HG03097 (cell line): Measurements from ENCODE around the gene NTRK3.
"Not testable (repeated sequence)": the region's sequence is repeated elsewhere in the genome, so short reads cannot be mapped to it uniquely, and the experiment has no call there.

Experiments used
- ATAC-seq: cut with Tn5 transposase; IDR thresholded peaks from one replicate; pipeline ENCODE4 v1.9.1; 2021; ENCODE audit not compliant: unreplicated experiment, low FRiP score

The NTRK3 gene

DNA sequence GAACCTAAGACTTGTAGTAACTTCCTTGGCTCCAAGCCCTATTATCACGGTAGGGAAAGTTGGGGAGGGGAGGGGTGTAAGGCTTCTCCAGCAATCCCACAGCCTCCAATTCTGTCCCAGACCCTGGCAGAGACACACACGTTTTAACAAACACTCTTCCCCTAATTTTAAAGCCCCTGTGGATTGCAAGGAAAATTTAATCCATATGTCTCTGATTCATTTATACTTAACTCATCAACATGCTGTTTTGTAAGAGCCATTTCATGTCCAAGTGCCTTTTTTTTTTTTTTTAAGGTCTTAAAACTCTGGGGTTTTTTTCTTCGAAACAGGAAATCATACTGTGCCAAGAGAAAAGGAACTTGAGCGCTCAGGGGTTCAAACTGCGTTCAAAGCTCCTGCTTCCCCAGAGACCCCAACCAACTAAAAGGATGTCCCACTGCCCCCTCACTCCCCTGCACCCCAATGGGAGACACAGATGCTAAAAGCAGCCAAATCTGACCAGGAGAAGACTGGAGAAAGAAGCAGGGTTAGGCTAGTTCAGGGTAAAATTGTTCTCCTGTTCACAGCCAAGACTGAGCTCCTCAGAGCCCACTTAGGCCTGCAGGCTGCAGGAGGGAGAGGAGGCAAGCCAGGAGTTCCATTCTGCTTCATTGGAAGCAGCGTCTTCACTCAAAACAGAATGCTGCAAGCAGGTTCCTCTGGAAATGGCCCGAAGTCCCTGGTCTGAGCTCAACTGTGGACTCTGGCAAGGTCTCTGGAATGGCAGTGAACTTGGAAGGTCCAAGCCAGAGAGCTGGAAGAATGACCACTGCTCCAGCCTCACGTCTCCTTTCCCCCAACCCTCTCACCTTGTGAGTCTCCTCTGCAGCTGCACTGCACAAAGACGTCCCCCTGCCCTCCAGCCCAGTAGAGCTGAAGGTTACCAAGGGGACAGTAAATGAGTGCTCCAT, 172.5 kb downstream of the NTRK3 start:
- no peak for ATAC-seq

GRCh38 chr15:88080616-88081015, 175.9 kb downstream of the NTRK3 start:
- ATAC-seq: no peak

GRCh38 chr15:88077296-88078020, 179.1 kb downstream of the NTRK3 start:
- no peak for ATAC-seq

DNA sequence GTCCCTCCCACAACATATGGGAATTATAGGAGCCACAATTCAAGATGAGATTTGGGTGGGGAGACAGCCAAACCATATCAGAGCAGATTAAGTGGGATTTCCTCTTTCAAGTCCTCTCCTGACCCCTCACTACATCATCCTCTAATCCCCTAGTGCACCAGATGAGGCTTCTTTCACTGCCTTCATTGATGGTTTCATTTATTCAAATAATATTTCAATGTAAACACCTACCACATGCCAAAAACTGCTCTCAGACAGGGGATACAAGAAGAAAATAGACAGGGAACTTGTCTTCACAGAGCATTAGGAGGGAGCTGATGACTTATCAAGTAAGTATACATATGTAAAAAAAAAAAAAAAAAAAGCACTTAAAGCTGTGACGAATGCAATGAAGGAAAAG, 180.2 kb downstream of the NTRK3 start:
- ATAC-seq: no peak

DNA sequence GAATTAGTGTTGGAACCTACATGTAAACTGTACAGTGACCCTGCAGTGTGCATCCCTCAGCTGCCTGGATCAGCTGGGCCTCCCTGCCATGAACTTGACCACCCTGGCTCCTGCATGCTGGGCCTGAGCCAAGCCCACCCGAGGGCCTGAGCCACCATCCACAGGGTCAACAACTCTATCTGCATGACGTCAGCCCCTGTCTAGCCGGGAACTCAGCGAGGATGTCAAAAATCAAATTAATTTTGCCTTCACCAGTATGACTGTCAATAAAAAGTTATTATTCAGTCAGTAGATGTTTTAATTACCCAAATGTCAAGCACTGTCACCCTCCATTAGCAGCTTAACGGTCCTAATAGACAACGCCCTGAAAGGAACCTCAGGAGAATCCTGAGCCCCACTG, 181.4 kb downstream of the NTRK3 start:
- ATAC-seq: no peak

DNA sequence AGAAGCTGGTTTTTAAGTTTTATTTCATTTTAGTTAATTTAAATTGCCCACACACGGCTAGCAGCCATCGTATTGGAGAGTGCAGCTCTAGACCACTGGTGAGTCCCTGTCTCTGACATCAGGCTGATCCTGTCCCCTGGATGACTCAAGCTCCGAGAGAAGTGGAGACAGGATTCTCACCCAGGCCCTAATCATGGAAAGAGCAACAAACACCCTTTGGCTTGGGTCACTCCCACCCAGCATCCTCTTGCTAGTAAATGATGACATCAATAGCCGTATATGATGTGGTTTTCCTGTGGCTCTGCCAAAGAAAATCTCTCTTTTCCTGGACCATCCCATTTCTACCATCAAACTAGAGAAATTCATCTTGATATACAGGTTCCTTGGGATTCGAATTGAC, 182.2 kb downstream of the NTRK3 start:
- no peak for ATAC-seq

DNA sequence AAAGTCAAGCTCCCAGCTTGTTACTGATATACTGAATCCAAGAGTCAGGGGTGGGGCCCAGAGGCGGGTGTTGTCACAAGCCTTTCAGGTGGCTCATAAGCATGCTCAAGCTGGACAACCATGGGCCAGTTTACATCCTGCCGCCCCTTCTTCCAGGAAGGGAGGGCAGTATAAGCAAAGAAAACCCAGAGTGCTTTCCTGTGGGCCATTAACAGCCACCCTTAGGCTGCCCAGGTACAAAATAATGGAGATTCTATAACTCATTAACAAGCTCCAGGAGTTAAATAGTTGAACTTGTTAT, 183.2 kb downstream of the NTRK3 start:
- ATAC-seq: no peak

DNA sequence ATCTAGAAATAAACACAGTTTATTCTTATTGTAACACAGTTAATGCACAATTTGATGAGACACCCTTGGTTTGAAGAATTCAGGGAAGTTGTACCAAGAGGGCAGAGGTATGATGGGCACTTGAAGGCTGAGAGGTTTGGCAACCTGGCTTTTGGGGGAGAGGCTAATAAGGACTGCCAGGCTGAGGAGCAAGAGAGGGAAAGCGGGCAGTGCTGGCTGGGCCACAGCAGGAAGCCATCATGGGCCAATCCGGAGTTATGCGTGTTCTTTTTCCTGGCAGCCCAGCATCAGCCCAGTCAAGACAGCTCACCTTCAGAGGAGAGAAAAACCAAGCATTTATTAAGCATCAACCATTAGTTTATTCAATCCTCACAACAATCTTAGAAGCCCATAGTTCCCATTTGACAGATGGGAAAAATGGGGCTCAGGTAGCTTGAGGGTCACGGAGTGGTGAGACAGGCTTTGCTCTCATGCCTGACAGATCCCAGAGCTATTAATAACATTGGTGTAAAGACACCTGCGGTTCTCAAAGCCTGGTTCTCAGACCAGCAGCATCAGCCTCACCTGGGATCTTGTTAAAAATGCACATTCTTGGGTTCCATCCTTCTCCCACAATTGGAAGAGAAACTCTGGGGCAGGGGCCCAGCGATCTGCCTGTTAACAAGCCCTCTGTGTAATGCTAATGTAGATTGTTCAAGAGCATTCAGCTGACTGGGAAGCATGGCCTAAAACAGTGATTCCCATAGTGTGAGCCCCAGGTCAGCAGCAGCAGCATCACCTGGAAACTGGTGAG, 183.7 kb downstream of the NTRK3 start:
- no peak for ATAC-seq

DNA sequence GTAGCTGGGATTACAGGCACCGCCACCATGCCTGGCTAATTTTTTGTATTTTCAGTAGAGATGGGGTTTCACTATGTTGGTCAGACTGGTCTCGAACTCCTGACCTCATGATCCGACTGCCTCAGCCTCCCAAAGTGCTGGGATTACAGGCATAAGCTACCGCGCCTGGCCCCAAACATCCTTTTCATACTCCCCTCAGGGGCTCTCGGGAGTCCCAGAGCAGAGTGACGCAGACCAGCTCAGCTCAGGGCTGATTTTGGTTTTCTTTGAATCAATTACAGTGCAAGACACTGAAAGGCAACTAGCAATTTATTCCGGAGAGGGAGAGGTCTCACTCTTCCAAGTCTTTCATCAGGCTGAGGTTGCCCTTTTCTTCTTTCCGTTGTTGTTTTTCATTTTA, 184.4 kb downstream of the NTRK3 start:
- not testable (repeated sequence) for ATAC-seq

GRCh38 chr15:88071141-88071540, 185.4 kb downstream of the NTRK3 start:
- ATAC-seq: no peak

- no peak for ATAC-seq
These were observed 187.0 kb downstream of the NTRK3 start for GRCh38 chr15:88069561-88069960.

- ATAC-seq: no peak
These were observed 189.2 kb downstream of the NTRK3 start for GRCh38 chr15:88067331-88067685.

DNA sequence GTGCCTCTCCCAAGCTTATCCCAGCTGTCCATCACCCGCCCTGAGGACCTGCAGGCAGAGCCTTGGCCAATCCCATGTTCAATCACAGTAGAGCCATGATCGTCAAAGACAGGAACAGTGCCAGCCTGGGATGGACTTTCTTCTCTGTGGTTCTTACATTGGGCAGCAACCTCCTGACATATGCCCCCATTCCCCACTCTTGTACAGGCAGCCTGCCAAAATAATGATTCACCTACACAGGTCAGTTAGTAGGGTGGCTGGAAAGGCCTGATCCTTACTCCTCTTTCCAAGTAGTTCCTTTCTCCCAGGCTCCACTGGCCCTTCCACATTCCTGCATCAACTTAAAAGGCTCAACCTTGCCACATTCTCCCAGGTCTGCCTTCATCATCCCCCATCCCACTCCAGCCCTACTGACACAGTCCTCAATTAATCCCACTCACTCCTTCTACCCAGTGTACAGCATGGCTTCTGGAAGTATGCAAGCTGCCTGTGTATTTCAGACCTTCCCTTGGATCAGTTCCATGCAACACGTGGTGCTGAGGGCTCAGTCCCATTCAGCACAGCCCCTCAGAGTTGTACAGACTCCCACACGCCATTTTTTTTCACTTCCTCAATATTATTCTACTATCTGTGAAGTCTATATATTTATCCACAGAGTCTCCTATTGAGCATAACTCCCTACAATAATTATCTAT, 189.8 kb downstream of the NTRK3 start:
- ATAC-seq: no peak

GRCh38 chr15:88061452-88061851, 195.1 kb downstream of the NTRK3 start:
- ATAC-seq: no peak

- no peak for ATAC-seq
These were observed 196.2 kb downstream of the NTRK3 start for GRCh38 chr15:88060383-88060782.

GRCh38 chr15:88057836-88058235, 198.7 kb downstream of the NTRK3 start:
- ATAC-seq: no peak

DNA sequence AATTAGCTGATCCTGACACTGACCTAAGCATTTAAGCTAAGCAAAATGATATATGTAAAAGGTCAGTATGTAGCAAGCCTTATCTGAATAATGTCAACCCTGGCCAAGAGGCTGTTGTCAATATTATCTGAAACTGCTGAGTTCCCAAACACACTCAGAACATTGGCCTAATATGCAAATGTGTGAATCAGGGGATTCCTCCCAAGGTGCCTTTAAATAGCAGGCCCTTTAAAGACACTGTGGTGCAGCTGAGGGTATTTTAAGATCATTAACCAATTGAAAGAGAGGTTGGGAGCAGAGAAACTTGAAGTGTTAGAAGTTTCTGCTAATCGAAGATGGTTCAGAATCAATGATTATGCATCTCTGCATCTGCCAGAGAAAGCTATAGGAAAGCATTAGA, 207.0 kb downstream of the NTRK3 start:
- no peak for ATAC-seq

- ATAC-seq: no peak
These were observed 207.8 kb downstream of the NTRK3 start for GRCh38 chr15:88048755-88049154.

- ATAC-seq: no peak
These were observed 208.3 kb downstream of the NTRK3 start for GRCh38 chr15:88048237-88048636.

DNA sequence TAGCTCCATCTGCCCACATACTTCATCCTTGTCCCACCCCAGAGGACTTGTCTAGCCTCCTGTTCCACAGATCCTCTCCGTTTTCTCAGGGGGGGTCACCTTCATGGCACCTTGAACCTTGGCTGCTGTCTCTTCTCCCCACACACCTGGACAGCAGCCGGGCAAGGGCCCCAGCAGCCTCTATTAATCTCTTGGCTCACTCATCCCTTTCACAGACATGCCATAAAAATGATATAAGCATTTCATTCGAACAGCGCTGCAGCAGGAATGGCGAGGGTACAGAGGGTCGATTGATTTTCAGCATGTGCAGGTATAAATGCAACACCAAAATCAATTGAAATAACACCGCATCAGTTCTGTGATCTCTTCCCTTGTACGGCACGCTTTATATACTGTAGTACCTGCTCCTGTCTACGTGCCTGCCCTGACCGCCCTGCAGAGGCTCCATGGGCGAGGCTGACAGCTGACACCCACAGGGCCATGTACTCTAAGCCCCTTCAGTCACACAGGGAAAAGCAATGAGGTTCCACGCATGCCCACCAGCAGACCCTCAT, 209.9 kb downstream of the NTRK3 start:
- no peak for ATAC-seq
